Right ventricle myocardium inferior (tissue), 1 donor: ENCODE data around the gene LDHD. TPM values are rescaled to one million over a fixed set of nuclear protein-coding genes. Genes with fewer than 3 reads are reported as not detected.

ENCODE experiments used
- ATAC-seq: fragments of 200-7000 bp; cut with Tn5 transposase; one replicate; pipeline ENCODE4 v1.9.1; 2020; ENCODE audit warnings: mild to moderate bottlenecking, moderate library complexity
- DNase-seq: peaks from one replicate; pipeline ENCODE4 v3.0.0; 2021; ENCODE audit errors: missing footprints
- intact Hi-C: fragments of 100-400 bp; cut with DNase I; formaldehyde crosslinking; loops from one replicate; pipeline ENCODE4 v1.11.0; 2022
- total RNA-seq: library from RNA; stranded (reverse); fragmentation: NEBNext Ultra II Directional; extraction: Animal tissue kit (Norgen Biotek cat#: 25700); gene quantifications from one replicate; pipeline ENCODE4 v1.2.1, GENCODE V29; 2021
- donor health status: DM: no; HTN: yes; CAD: no; lungs with severe emphysema.

LDHD gene
- total RNA-seq, 1 donor from 2014 or later: 71.8 TPM

GRCh38 chr16:75118943-75119539, 2.5 kb upstream of the LDHD start:
- intact Hi-C loops: loop anchor here (10.0 kb wide), 2 partner anchors 304 to 414 kb away; partner anchors contain the start of gene MLKL
- DNase-seq (no peak), ATAC-seq (no peak)

DNA sequence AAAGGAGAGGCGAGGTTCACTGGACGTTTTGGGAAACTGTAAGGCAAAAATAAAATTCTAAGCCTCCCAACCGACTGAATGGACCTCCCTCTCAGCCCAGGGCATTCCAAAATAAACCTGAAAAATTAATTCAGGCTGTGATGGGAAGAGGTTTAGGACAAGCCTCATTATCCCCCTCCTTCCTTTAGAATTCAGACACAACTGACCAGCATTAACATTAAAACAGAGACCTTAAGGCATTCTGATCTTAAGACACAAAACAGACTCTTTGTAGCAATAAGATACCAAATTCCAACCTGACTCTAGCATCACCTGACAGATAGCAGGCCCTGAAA, 298 bp upstream of the LDHD start:
- no peak for ATAC-seq

GRCh38 chr16:75114946-75115825, 1.4 kb downstream of the LDHD start:
- intact Hi-C loops: loop anchor here (5.0 to 10.0 kb wide), 3 partner anchors 238 to 410 kb away; partner anchors contain the start of gene MLKL
- no peak for DNase-seq

More for the DNA sequence above, 298 bp upstream of the LDHD start:
- no peak for DNase-seq
- intact Hi-C loops: loop anchor here (10.0 kb wide), 2 partner anchors 302 to 412 kb away; partner anchors contain the start of gene MLKL

GRCh38 chr16:75114179-75114945, 2.2 kb downstream of the LDHD start:
- ATAC-seq (no peak), DNase-seq (no peak)
- intact Hi-C loops: loop anchor here (5.0 to 10.0 kb wide), 3 partner anchors 237 to 410 kb away; partner anchors contain the start of gene MLKL

More at GRCh38 chr16:75114946-75115825, 1.4 kb downstream of the LDHD start:
- no peak for ATAC-seq

GRCh38 chr16:75113541-75114121, 2.9 kb downstream of the LDHD start:
- no peak for ATAC-seq
- no peak for DNase-seq
- intact Hi-C loops: loop anchor here (5.0 to 10.0 kb wide), 3 partner anchors 236 to 409 kb away; partner anchors contain the start of gene MLKL

- DNase-seq (no peak), ATAC-seq (no peak)
- intact Hi-C loops: loop anchor here (5.0 to 10.0 kb wide), 3 partner anchors 236 to 408 kb away; partner anchors contain the start of gene MLKL
Measured at GRCh38 chr16:75112734-75113491, 3.7 kb downstream of the LDHD start.

DNA sequence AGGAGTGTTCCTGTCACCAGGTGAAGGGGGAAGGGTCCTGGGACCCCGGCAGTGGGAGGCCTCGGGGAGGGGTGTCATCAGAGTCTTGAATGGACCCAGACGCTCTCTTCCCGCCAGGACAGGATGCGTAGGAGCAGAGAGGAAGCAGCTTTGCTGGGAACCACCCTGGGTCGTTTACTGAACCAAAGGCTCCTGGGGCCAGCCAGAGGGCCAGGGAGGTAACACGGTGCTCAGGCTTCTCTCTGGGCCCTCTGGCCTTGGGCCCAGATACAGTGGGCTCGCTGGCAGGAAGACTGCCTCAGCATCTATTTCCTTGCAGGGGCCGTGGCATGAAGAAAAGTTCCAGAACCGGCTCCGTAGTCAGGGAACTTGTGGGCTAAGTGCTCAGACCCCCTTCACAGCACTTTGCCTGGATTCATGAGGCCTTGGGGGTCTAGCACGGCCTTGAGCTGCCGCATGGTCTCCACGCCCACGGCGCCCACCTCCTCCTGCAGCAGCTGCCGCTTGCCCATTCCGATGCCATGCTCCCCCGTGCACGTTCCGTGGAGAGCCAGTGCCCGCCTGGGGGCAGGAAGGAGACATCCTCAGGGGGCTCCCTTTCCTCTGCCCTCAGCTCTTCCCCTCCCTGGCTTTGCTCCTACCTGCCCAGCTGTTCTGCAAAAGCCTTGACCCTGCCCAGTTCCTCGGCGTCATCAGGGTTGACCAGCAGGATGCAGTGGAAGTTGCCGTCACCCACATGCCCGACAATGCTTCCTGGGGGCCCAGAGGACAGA, 4.4 kb downstream of the LDHD start:
- intact Hi-C loops: loop anchor here (1.0 to 10.0 kb wide), 5 partner anchors 67 to 407 kb away; partner anchors contain the start of gene MLKL
- DNase-seq (no peak), ATAC-seq (no peak)

DNA sequence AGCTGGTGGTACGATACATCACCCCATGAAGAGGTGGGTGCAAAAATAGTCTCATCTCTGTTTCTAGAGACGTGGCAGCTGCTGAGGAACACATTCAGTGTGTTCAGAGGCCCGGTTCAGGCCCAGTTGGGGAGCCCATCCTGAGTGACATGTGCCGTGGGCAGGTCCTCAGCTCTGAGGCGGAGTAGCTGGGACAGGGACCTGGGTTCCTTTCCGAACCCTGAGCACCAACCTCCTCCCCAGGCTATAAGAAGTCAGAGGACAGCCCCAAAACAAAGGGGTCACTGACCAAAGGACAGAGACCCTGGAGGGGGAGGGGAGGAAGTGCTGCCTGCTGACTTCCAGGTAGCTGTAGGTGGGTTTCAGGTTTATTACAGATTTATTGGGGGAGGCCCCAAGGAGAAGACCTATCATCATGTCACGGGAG, 5.1 kb downstream of the LDHD start:
- intact Hi-C loops: loop anchor here (1.0 to 10.0 kb wide), 5 partner anchors 67 to 407 kb away; partner anchors contain the start of gene MLKL
- ATAC-seq (no peak), DNase-seq (no peak)

DNA sequence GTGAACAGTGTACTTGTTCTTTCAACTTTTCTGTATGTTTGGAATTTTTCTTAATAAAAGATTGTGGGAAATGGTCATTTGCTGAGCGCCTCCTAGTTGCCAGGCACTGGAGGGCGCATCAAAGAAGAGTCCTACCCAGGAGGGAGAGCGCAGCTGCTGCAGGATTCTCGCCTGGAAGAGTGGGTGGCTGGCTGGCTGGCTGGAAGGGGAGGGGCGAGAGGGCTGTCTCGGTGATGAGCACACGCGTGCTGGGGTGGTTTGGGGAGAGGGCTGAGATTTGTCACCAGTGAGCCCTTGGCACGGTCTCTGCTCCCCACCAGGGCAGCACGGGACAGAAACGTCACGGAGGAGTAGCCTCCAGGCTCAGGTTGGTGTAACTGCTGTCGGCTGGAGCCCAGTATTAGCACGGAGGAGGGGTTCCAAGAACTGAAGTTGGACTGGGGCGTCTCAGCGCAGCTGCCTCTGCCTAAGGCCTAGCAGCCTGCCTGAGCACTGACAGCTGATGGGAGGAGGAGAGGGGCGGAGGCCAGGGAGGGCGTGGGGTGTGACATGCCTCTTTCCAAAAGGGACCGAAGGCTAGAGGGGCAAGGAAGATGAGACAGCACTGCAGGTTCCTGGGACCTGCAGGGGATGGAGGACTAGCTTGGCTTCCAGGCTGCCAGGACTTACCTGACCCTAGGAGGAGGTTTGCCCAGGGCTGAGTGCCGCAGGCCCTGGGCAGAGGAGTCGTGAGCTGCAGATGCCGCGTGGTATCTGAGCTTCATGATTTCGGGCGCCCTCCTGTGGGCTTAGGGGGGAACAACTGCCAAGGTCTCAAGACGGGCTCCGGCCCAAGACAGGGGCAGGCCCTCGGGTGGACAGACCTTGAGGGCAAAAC, 5.7 kb downstream of the LDHD start:
- DNase-seq: peak; percentile 93
- intact Hi-C loops: loop anchor here (1.0 to 10.0 kb wide), 5 partner anchors 66 to 406 kb away; partner anchors contain the start of gene MLKL
- peak; percentile 70 for ATAC-seq

GRCh38 chr16:75109732-75110243, 6.8 kb downstream of the LDHD start:
- intact Hi-C loops: loop anchor here (1.0 to 10.0 kb wide), 5 partner anchors 22 to 405 kb away; partner anchors contain the start of gene MLKL
- DNase-seq (peak; percentile 85), ATAC-seq (peak; percentile 70)

DNA sequence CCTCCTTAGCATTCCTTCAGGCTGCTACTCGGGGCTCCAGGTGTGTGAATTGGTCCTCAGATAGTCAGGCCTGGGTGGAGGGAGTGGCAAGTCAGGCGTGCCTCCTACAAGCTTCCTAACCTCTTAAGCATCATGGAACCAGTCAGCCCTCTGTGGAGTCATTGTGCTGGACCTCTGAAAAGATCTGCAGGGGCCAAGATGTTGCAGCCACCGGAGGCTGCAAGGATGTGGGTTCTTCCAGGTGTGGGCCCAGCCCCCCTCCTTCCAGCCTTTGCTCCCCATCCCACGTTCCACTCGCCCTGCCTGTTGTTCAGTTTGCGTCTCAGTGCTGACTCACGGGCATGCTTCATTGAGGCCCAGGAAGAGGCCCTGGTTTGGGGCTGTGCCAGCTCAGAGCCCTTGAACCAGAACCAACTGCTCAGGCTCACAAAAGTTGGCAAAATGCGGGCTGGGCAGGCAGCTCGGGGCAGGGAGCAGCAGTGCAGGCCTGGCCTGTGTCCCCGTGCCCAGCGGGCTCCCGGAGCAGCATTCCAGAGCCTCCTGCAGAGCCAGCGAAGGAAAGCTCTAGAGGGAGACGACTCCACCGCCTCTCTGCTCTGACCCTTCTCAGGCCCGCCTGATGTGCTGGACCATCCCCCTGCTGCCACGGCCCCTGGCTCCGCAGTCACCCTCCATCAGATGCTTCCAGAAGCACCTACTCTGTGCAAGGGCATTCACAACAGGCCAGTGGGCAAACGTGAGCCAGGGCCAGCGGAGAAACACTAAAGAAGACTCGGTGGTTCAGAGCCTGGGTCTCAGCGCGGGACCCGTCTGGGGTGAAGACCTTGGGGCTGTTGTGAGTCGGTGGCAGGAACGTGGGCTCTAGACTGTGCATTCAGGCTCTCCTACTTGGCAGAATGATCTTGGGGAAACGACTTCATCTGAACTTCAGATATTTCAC, 7.5 kb downstream of the LDHD start:
- intact Hi-C loops: loop anchor here (1.0 kb wide), 1 partner anchor 22 kb away; no protein-coding TSS in a partner anchor
- peak; percentile 93 for DNase-seq
- peak; percentile 47 for ATAC-seq

GRCh38 chr16:75107505-75107904, 9.1 kb downstream of the LDHD start:
- DNase-seq (no peak), ATAC-seq (no peak)
- intact Hi-C loops: no loop called here

DNA sequence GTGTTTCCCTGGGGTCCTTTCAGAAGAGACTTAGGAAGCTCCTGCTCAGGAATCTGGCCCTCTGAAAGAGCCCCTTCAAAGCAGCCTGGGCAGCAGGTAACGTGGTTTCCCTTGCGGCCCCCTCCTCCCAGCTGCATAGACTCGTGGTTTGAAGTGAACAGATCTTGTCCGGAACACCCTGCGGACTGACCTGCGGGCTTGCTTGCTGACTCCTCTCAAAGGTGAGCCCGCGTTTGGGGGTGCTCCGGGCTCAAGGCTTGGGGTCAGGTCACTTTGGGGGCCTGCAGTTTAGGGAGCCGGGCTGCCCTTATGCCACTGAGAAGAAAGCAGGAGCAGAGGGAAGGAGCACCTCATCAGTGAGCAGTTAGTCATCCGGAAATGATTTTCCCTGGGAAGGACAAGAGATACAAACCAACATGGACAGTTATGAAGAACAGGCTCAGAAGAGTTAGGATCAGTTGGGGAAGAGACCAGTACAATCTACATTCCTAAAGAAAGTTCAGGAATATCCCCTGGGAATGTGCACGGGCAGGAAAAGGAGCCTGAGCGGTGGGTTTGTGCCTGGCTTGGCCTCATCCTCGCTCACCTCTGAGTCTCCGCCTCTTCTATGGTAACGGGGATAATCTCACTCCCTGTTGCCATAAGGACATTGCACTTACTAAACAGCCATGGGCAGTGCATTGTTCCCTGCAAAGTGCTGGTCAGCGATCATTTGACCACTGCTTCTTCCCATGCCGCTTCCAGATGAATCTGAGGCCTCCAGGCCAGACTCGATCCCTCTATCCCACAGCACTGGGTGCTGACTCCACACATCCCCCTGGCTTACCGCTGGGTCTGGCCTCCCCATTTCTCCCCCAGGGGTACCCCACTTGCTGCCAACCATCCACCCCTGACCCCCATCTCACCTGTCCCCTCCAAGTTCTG, 10.0 kb downstream of the LDHD start:
- ATAC-seq (no peak), DNase-seq (no peak)
- intact Hi-C loops: no loop called here
